HCT116 (cell line): ENCODE results near the gene GPR37L1. TPM values are rescaled to one million over a fixed set of nuclear protein-coding genes. Genes with fewer than 3 reads are reported as not detected.

Experiments used
- ATAC-seq: fragments of 200-7000 bp; cut with Tn5 transposase; 2 replicates; pipeline ENCODE4 v1.9.1; 2020; ENCODE audit warnings: mild to moderate bottlenecking, moderate library complexity
- BruUV-seq: library from RNA; stranded (reverse); fragments of 400-500 nt; replicated peaks from 2 replicates; lab custom pipeline; 2021; lab: Mats Ljungman, UMichigan
- CTCF ChIA-PET: fragments of 300-600 bp; sonication (Branson Sonifier 250); formaldehyde crosslinking; loops from one replicate; lab custom pipeline; 2021; ENCODE audit warnings: antibody characterized with exemption; lab: Charles Lee
- POLR2A ChIA-PET: fragments of 300-600, 350-600 bp; sonication (Branson Sonifier 250); formaldehyde crosslinking; loops from one replicate; lab custom pipeline; 2021; ENCODE audit warnings: antibody characterized with exemption; lab: Charles Lee
- RAD21 ChIA-PET, 2 experiments: fragments of 300-600 bp; sonication (Branson Sonifier 250); formaldehyde crosslinking; loops; one replicate each; lab custom pipeline; 2023; ENCODE audit warnings: low total read pairs in 2 of 2; ENCODE audit not compliant: uncharacterized antibody in 2 of 2, unreplicated experiment in 2 of 2, low non-redundant PET in 1 of 2; lab: Charles Lee
- DNase-seq: peaks from one replicate; pipeline ENCODE4 v3.0.0-alpha.2; 2010; ENCODE audit warnings: low read depth, low spot score
- H2AFZ ChIP-seq: fragments of 200-600 bp; shearing (Covaris generic), sonication (generic); 2 replicates; pipeline ENCODE4 v1.6.1; 2017; ENCODE audit warnings: low read depth, mixed run types, mixed read lengths, antibody characterized with exemption, low read length; ENCODE audit not compliant: poor library complexity, severe bottlenecking
- H3K27ac ChIP-seq: 2 replicates; pipeline ENCODE4 v1.5.1; 2012; ENCODE audit warnings: low read depth, low read length
- H3K27me3 ChIP-seq: fragments of 200-600 bp; sonication (generic); 2 replicates; pipeline ENCODE4 v1.6.1; 2016; ENCODE audit warnings: mixed run types, low read length, mixed read lengths; ENCODE audit not compliant: insufficient read depth
- H3K36me3 ChIP-seq, 2 experiments: fragments of 200-500 bp in 1 of 2; fragments of 200-600 bp in 1 of 2; sonication (Bioruptor generic) in 1 of 2; sonication (generic) in 1 of 2; 2 replicates each; pipeline versions ENCODE4 v1.5.1 to v1.6.1; 2014 to 2016; ENCODE audit warnings: low read length in 2 of 2, inconsistent platforms in 1 of 2, mixed read lengths in 1 of 2, mixed run types in 1 of 2; ENCODE audit not compliant: insufficient read depth in 2 of 2, control insufficient read depth in 1 of 2
- H3K4me1 ChIP-seq, 2 experiments: fragments of 200-600 bp in 1 of 2; sonication (generic) in 1 of 2; 2 replicates each; pipeline versions ENCODE4 v1.5.1 to v1.6.1; 2012 to 2017; ENCODE audit warnings: low read length in 2 of 2, inconsistent platforms in 1 of 2, mild to moderate bottlenecking in 1 of 2, mixed read lengths in 1 of 2, mixed run types in 1 of 2, moderate library complexity in 1 of 2; ENCODE audit not compliant: insufficient read depth in 2 of 2, control insufficient read depth in 1 of 2
- H3K4me2 ChIP-seq: fragments of 200-600 bp; sonication (generic); 2 replicates; pipeline ENCODE4 v1.6.1; 2017; ENCODE audit warnings: mixed run types, low read length, mixed read lengths
- H3K4me3 ChIP-seq, 2 experiments: fragments of 200-600 bp in 1 of 2; sonication (generic) in 1 of 2; replicated peaks in 1 of 2; 2 replicates each; pipeline ENCODE4 v1.5.1; 2011 to 2016; ENCODE audit warnings: low read length in 2 of 2, control low read depth in 1 of 2, low read depth in 1 of 2, mild to moderate bottlenecking in 1 of 2, mixed read lengths in 1 of 2, mixed run types in 1 of 2
- H3K79me2 ChIP-seq: fragments of 200-600 bp; sonication (generic); 2 replicates; pipeline ENCODE4 v1.6.1; 2017; ENCODE audit warnings: mild to moderate bottlenecking, mixed run types, low read length, moderate library complexity, mixed read lengths; ENCODE audit not compliant: insufficient read depth
- H3K9ac ChIP-seq: fragments of 200-600 bp; sonication (generic); 2 replicates; pipeline ENCODE4 v1.6.1; 2016; ENCODE audit warnings: low read length, mixed read lengths
- H3K9me2 ChIP-seq: fragments of 200-600 bp; sonication (generic), shearing (Covaris generic); 2 replicates; pipeline ENCODE4 v1.6.1; 2017; ENCODE audit warnings: mixed run types, mild to moderate bottlenecking, moderate library complexity; ENCODE audit not compliant: insufficient read depth
- H3K9me3 ChIP-seq, 2 experiments: fragments of 200-500 bp in 1 of 2; fragments of 200-600 bp in 1 of 2; sonication (Bioruptor generic) in 1 of 2; sonication (generic) in 1 of 2; 2 replicates each; pipeline ENCODE4 v1.6.1; 2014 to 2017; ENCODE audit warnings: low read length in 2 of 2, mixed read lengths in 2 of 2, inconsistent platforms in 1 of 2, low read depth in 1 of 2, mild to moderate bottlenecking in 1 of 2, mixed run types in 1 of 2, moderate library complexity in 1 of 2; ENCODE audit not compliant: control insufficient read depth in 1 of 2, insufficient read depth in 1 of 2
- H4K20me1 ChIP-seq: fragments of 200-600 bp; sonication (generic), shearing (Covaris generic); 2 replicates; pipeline ENCODE4 v1.6.1; 2017; ENCODE audit warnings: mixed run types, mild to moderate bottlenecking, moderate library complexity; ENCODE audit not compliant: insufficient read depth
- ATF3 ChIP-seq: IDR thresholded peaks from 2 replicates; pipeline ENCODE4 v1.6.1; 2012
- CBX3 ChIP-seq: IDR thresholded peaks from 2 replicates; pipeline ENCODE4 v1.6.1; 2012; ENCODE audit warnings: low read depth
- CEBPB ChIP-seq: IDR thresholded peaks from 2 replicates; pipeline ENCODE4 v1.6.1; 2012; ENCODE audit warnings: low read depth
- EGR1 ChIP-seq: IDR thresholded peaks from 2 replicates; pipeline ENCODE4 v1.6.1; 2012; ENCODE audit warnings: low read depth
- ELF1 ChIP-seq: IDR thresholded peaks from 2 replicates; pipeline ENCODE4 v1.6.1; 2012; ENCODE audit warnings: low read depth, borderline replicate concordance
- FOSL1 ChIP-seq: IDR thresholded peaks from 2 replicates; pipeline ENCODE4 v1.6.1; 2012; ENCODE audit warnings: low read depth
- POLR2A ChIP-seq: IDR thresholded peaks from 2 replicates; pipeline ENCODE4 v1.7.0; 2011; ENCODE audit warnings: borderline replicate concordance; ENCODE audit not compliant: insufficient read depth, insufficient read length; ENCODE audit errors: extremely low read depth
- POLR2AphosphoS5 ChIP-seq: IDR thresholded peaks from 2 replicates; pipeline ENCODE4 v1.6.1; 2011; ENCODE audit warnings: mild to moderate bottlenecking, low read depth, low read length, moderate library complexity
- RAD21 ChIP-seq: IDR thresholded peaks from 2 replicates; pipeline ENCODE4 v1.6.1; 2012; ENCODE audit warnings: low read depth, mild to moderate bottlenecking
- SIN3A ChIP-seq: IDR thresholded peaks from 2 replicates; pipeline ENCODE4 v1.6.1; 2012; ENCODE audit warnings: low read depth
- SP1 ChIP-seq: IDR thresholded peaks from 2 replicates; pipeline ENCODE4 v1.6.1; 2012; ENCODE audit warnings: low read depth
- SRF ChIP-seq: IDR thresholded peaks from 2 replicates; pipeline ENCODE4 v1.6.1; 2012; ENCODE audit warnings: low read depth
- YY1 ChIP-seq: IDR thresholded peaks from 2 replicates; pipeline ENCODE4 v1.6.1; 2011; ENCODE audit warnings: low read length, low read depth, moderate library complexity, mild to moderate bottlenecking; ENCODE audit not compliant: insufficient replicate concordance; ENCODE audit errors: extremely low read depth
- ZNF274 ChIP-seq: fragments of 200-500 bp; sonication (Bioruptor generic); IDR thresholded peaks from 2 replicates; pipeline ENCODE4 v1.6.1; 2014; ENCODE audit warnings: mild to moderate bottlenecking, low read depth, low read length, inconsistent platforms
- intact Hi-C: fragments of 100-400 bp; cut with micrococcal nuclease; formaldehyde crosslinking; loops from 2 replicates; pipeline ENCODE4 v1.10.0; 2022
- total RNA-seq: library from RNA; stranded (reverse); gene quantifications from one replicate; pipeline ENCODE4 v1.2.1, GENCODE V29; 2021; ENCODE audit not compliant: unreplicated experiment
- TF ChIP-seq, protein P1 (sequence below), 3 experiments: fragments of 200-600 bp in 1 of 3; sonication (generic) in 1 of 3; IDR thresholded peaks in 2 of 3; conservative IDR thresholded peaks in 1 of 3; 2 replicates each; pipeline ENCODE4 v1.5.1; 2012 to 2017; ENCODE audit warnings: low read depth in 2 of 3, low read length in 2 of 3, antibody characterized with exemption in 1 of 3, borderline replicate concordance in 1 of 3, control low read depth in 1 of 3, mild to moderate bottlenecking in 1 of 3, mixed read lengths in 1 of 3, mixed run types in 1 of 3, moderate library complexity in 1 of 3; ENCODE audit not compliant: insufficient read depth in 1 of 3
- TF ChIP-seq, protein P2 (sequence below): IDR thresholded peaks from 2 replicates; pipeline ENCODE4 v1.6.1; 2011; ENCODE audit warnings: mild to moderate bottlenecking, low read length, moderate library complexity; ENCODE audit not compliant: insufficient replicate concordance; ENCODE audit errors: extremely low read depth

The GPR37L1 gene
- total RNA-seq, 1 experiment from 2014 or later: 0.10 TPM

- H3K4me1 ChIP-seq: peaks cover 30 to 45% of the 10 kb centered on the region in 2 experiments
- no TSS peak for BruUV-seq
- H2AFZ ChIP-seq: no peak overlapping the region
- H3K4me3 ChIP-seq: no peak overlapping the region
- intact Hi-C loops: no loop called here
- H3K79me2 ChIP-seq: no peaks in the 10 kb centered on the region
- H3K27me3 ChIP-seq: no peaks in the 10 kb centered on the region
- RAD21 ChIA-PET: interaction anchor here in 1 of 2 experiments (0.6 kb wide), 1 partner anchor 69 kb away, joined by 5 read pairs; no protein-coding TSS in a partner anchor
- no peaks in the 10 kb centered on the region for H3K36me3 ChIP-seq
- TF ChIP-seq CBX3: no peak
- no peak for TF ChIP-seq POLR2A
- TF ChIP-seq SP1: no peak
- TF ChIP-seq RAD21: no peak
- TF ChIP-seq, protein P1, sequence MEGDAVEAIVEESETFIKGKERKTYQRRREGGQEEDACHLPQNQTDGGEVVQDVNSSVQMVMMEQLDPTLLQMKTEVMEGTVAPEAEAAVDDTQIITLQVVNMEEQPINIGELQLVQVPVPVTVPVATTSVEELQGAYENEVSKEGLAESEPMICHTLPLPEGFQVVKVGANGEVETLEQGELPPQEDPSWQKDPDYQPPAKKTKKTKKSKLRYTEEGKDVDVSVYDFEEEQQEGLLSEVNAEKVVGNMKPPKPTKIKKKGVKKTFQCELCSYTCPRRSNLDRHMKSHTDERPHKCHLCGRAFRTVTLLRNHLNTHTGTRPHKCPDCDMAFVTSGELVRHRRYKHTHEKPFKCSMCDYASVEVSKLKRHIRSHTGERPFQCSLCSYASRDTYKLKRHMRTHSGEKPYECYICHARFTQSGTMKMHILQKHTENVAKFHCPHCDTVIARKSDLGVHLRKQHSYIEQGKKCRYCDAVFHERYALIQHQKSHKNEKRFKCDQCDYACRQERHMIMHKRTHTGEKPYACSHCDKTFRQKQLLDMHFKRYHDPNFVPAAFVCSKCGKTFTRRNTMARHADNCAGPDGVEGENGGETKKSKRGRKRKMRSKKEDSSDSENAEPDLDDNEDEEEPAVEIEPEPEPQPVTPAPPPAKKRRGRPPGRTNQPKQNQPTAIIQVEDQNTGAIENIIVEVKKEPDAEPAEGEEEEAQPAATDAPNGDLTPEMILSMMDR (IDR thresholded peaks at IDR 0.05 in 2 of 3, conservative IDR thresholded peaks at IDR 0.05 in 1 of 3; ENCODE audit: borderline replicate concordance in 1 of 3, insufficient read depth in 1 of 3, low read depth in 2 of 3, low read length in 2 of 3): no peak
- TF ChIP-seq ELF1: no peak
- TF ChIP-seq CEBPB: no peak
- TF ChIP-seq, protein P2, sequence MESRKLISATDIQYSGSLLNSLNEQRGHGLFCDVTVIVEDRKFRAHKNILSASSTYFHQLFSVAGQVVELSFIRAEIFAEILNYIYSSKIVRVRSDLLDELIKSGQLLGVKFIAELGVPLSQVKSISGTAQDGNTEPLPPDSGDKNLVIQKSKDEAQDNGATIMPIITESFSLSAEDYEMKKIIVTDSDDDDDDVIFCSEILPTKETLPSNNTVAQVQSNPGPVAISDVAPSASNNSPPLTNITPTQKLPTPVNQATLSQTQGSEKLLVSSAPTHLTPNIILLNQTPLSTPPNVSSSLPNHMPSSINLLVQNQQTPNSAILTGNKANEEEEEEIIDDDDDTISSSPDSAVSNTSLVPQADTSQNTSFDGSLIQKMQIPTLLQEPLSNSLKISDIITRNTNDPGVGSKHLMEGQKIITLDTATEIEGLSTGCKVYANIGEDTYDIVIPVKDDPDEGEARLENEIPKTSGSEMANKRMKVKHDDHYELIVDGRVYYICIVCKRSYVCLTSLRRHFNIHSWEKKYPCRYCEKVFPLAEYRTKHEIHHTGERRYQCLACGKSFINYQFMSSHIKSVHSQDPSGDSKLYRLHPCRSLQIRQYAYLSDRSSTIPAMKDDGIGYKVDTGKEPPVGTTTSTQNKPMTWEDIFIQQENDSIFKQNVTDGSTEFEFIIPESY: no peak
- no peak for TF ChIP-seq SRF
- no peak for TF ChIP-seq EGR1
- no peak for TF ChIP-seq ZNF274
- TF ChIP-seq SIN3A: no peak
- no peak for TF ChIP-seq FOSL1
- TF ChIP-seq POLR2AphosphoS5: no peak
- TF ChIP-seq ATF3: no peak
- no peak for TF ChIP-seq YY1
- no peaks in the 10 kb centered on the region for H3K9me2 ChIP-seq
- H3K9me3 ChIP-seq: no peaks in the 10 kb centered on the region
- H4K20me1 ChIP-seq: no peaks in the 10 kb centered on the region
- CTCF ChIA-PET: no interaction called here
- 0 out of 2 replicates have a peak overlapping the region, but pooled peaks have one; percentile 2 for H3K4me2 ChIP-seq
- no peak for DNase-seq
- no peak overlapping the region for H3K9ac ChIP-seq
- ATAC-seq: no peak
- POLR2A ChIA-PET: interaction anchor here (1.3 kb wide), 1 partner anchor 9 kb away, joined by 3 read pairs; no protein-coding TSS in a partner anchor
- no peak overlapping the region for H3K27ac ChIP-seq
Measured at GRCh38 chr1:202075389-202075788, 47.3 kb upstream of the GPR37L1 start.
